Epidermal melanocyte (primary cell): ENCODE results near the gene HOXD11.

Experiments used
- DNase-seq: peaks from one replicate; pipeline ENCODE4 v3.0.0; 2011; ENCODE audit warnings: low spot score; ENCODE audit not compliant: insufficient read length

The HOXD11 gene

DNA sequence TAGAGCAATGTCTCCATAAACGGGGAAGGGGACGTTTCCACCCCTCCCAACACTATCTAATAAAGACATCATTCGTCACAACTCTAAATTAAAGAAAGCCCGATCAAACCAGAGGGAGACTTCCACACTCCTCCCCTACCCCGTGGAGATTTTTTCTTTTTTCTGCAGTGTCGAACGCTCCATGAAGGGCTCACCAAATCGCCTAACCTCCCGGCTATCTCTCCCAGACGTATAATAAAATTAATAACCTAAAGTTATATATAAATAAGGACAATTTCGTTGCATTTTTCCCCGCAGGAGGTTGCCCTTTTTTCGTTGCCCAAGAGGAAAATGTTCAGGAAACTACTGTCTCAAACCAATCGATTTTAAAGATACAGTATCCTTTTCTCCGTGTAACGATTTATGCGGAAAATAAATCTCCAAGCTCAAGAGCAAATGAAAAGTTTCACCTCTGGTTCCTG, 25.7 kb upstream of the HOXD11 start:
- DNase-seq, result no peak

- no peak for DNase-seq
Measured at GRCh38 chr2:176081837-176082524, 25.1 kb upstream of the HOXD11 start.

GRCh38 chr2:176082525-176082823, 24.6 kb upstream of the HOXD11 start:
- no peak for DNase-seq

- no peak for DNase-seq
Measured at GRCh38 chr2:176082824-176083751, 24.0 kb upstream of the HOXD11 start.

- DNase-seq, result no peak
Measured at GRCh38 chr2:176083796-176084261, 23.3 kb upstream of the HOXD11 start, which contains the start of gene EVX2. Gene EVX2, minus strand, starts transcription at chr2:176083962. Its CDS starts 186 bp downstream, at chr2:176083776.

GRCh38 chr2:176084611-176085119, 22.4 kb upstream of the HOXD11 start:
- DNase-seq, result no peak

- no peak for DNase-seq
Measured at GRCh38 chr2:176085120-176085788, 21.8 kb upstream of the HOXD11 start.

GRCh38 chr2:176085861-176086771, 21.0 kb upstream of the HOXD11 start:
- no peak for DNase-seq

GRCh38 chr2:176087330-176088047, 19.6 kb upstream of the HOXD11 start:
- no peak for DNase-seq

DNA sequence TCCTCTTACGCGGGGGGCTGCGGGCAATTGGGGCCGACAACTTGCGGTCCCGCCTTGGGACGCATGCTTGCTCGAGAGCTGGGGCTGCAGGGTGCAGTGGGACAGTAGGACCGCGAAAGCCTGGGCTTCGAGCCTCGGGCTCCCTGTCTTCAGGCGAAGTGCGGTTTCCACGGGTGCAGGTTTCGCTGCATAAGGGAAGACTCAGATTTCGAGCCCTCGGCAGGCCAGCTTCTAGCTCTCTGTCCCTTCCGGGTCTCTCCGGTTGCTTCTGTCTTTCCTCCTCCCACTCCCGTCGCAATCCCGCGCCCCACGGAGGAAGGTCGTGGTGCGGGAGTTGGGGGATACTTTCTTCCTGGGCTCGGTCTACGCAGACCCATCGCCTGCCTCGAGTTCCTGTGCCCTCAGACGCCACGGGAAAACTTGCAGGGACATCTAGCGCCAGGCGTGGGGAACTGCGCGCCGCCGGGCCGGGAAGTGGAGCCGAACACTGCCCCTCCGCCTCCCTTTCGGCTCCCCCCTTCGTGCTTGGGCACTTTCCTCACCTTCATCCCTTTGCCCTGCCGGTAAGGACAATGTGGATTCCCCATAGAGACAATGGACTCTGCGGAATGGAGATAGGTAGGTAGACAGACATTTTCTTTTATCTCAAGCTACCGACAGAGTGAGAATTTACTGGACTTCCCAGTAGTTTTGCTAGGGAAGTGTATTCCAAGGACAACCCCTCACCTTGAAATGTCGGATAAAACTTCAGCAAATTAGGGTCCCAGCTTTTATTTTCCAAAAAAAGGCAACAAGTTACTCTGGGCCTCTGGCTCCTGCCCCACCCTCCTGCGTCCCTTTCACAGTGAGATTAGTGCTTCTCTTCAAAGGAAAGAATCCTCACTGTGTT, 18.8 kb upstream of the HOXD11 start:
- DNase-seq, result no peak

DNA sequence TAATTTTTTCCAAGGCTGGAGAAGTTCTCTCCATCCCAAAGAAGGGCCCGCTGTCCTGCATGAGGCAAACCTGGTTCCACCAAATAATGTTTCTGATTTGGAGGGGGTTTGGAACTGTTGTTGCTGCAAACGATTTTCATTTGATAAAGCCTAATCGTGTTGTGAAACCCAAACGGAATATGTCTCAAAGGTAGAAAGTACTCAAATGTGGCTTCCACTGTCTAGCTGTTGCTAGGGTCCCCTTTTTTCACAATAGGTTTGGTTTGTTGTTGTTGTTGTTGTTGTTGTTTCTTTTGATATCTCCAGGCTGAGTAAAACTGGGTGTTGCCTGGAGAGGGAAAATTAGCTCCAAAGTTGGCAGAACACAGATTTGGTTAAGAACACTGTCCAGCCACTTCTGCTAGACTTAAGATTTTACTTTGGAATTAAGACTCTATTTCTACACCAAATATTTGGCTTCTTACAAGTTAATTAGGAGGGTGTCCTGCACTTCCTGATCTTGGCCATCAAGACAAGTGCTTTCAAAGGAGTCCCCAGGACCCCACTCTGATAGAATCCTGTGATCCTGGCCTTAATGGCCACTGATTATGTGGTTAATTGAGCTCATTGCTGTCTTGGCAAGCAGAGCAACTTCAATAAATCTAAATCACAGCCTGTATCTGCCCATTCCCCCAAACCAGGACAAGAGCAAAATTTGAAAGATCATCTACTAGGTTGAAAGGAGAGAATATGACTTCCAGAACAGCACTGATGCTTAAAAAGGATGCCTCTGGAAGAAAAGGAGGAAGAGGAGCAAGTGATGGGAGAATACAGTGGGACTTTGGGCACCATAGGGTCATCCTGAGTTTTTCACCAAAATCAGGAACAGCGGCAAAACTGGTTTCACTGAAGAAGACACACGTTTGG, 17.9 kb upstream of the HOXD11 start:
- DNase-seq, result no peak

GRCh38 chr2:176089843-176090395, 17.2 kb upstream of the HOXD11 start:
- DNase-seq, result no peak

- DNase-seq, result no peak
Measured at GRCh38 chr2:176090862-176091261, 16.2 kb upstream of the HOXD11 start.

- DNase-seq, result no peak
Measured at GRCh38 chr2:176091329-176092258, 15.5 kb upstream of the HOXD11 start.

DNA sequence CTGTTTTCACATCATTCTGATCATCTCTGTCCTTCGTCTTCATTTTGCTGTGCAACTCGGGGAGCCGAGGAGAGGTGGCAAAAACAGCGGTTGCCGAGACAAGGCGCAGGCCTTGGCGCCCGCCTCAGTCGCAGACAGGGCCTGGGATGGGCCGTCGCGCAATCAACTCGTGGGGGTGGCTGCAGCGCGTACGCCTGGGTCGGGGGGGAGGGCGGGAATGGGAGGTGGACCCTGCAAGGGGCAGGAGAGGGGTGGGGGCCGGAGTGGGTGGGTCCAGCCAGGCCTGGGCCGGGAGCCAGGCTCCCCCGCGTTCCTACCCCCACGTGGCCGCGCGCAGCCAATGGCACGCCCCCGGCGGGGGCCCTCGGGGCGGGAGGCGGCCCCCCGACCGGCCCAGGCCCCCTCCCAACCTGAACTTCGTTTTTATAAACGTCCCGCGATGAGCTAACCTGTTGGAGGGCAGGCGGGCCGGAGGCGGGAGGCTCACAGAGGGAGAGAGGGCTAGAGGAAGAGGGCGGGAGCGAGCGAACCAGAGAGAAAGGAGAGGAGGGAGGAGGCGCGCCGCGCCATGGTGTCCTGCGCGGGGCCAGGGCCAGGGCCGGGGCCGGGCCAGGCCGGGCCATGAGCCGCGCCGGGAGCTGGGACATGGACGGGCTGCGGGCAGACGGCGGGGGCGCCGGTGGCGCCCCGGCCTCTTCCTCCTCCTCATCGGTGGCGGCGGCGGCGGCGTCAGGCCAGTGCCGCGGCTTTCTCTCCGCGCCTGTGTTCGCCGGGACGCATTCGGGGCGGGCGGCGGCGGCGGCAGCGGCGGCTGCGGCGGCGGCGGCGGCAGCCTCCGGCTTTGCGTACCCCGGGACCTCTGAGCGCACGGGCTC, 14.6 kb upstream of the HOXD11 start, which contains the start of gene HOXD13:
Gene HOXD13, plus strand, starts transcription at position 452 of the 875 bp plus-strand sequence. Its CDS starts 170 bp downstream, at position 622.
- no peak for DNase-seq
